Keratinocyte (primary cell): Measurements from ENCODE around the gene CCDC92B. TPM values are rescaled to one million over a fixed set of nuclear protein-coding genes. Genes with fewer than 3 reads are reported as not detected.

ENCODE experiments used
- DNase-seq: peaks from one replicate; pipeline ENCODE4 v3.0.0-alpha.2; 2011; ENCODE audit warnings: low read depth, missing footprints, low spot score
- FAIRE-seq: peaks from 2 replicates; lab custom pipeline; 2011; peaks lifted over from hg19 to GRCh38; lab: Jason Lieb, UNC
- H2AFZ ChIP-seq: 2 replicates; pipeline ENCODE4 v1.6.0; 2012; ENCODE audit warnings: low read length, control low read depth, inconsistent platforms; ENCODE audit not compliant: control insufficient read depth
- H3K27ac ChIP-seq: 2 replicates; pipeline ENCODE4 v1.5.1; 2011; ENCODE audit warnings: low read length; ENCODE audit not compliant: control insufficient read depth, insufficient read depth
- H3K27me3 ChIP-seq: 3 replicates; pipeline ENCODE4 v1.6.0; 2011; ENCODE audit warnings: low read length; ENCODE audit not compliant: control insufficient read depth, insufficient read depth; ENCODE audit errors: extremely low read depth
- H3K36me3 ChIP-seq, 2 experiments: 2 replicates in 1 of 2; 3 replicates in 1 of 2; pipeline ENCODE4 v1.5.1; 2011; ENCODE audit warnings: low read length in 2 of 2, mild to moderate bottlenecking in 1 of 2; ENCODE audit not compliant: control insufficient read depth in 2 of 2, insufficient read depth in 2 of 2; ENCODE audit errors: extremely low read depth in 1 of 2
- H3K4me1 ChIP-seq: 3 replicates; pipeline ENCODE4 v1.5.1; 2011; ENCODE audit warnings: low read length; ENCODE audit not compliant: control insufficient read depth, insufficient read depth; ENCODE audit errors: extremely low read depth
- H3K4me2 ChIP-seq: 3 replicates; pipeline ENCODE4 v1.6.0; 2011; ENCODE audit warnings: low read depth, low read length; ENCODE audit not compliant: control insufficient read depth, insufficient read depth; ENCODE audit errors: extremely low read depth
- H3K4me3 ChIP-seq, 3 experiments: fragments of 200-600 bp in 1 of 3; sonication (generic) in 1 of 3; 2 replicates in 2 of 3; 3 replicates in 1 of 3; pipeline ENCODE4 v1.5.1; 2011 to 2016; ENCODE audit warnings: low read length in 3 of 3, mild to moderate bottlenecking in 3 of 3, control low read depth in 2 of 3, inconsistent platforms in 1 of 3, low read depth in 1 of 3, mixed read lengths in 1 of 3, mixed run types in 1 of 3, moderate library complexity in 1 of 3; ENCODE audit not compliant: control insufficient read depth in 2 of 3, insufficient read depth in 2 of 3; ENCODE audit errors: extremely low read depth in 1 of 3
- H3K79me2 ChIP-seq: 2 replicates; pipeline ENCODE4 v1.6.0; 2012; ENCODE audit warnings: low read length; ENCODE audit not compliant: control insufficient read depth, insufficient read depth
- H3K9ac ChIP-seq: 3 replicates; pipeline ENCODE4 v1.6.0; 2011; ENCODE audit warnings: low read length; ENCODE audit not compliant: control insufficient read depth, insufficient read depth; ENCODE audit errors: extremely low read depth
- H3K9me1 ChIP-seq: 3 replicates; pipeline ENCODE4 v1.6.0; 2011; ENCODE audit warnings: low read length; ENCODE audit not compliant: control insufficient read depth, insufficient read depth; ENCODE audit errors: extremely low read depth
- H3K9me3 ChIP-seq: 2 replicates; pipeline ENCODE4 v1.5.1; 2012; ENCODE audit warnings: low read depth, low read length; ENCODE audit not compliant: control insufficient read depth
- H4K20me1 ChIP-seq: 3 replicates; pipeline ENCODE4 v1.6.0; 2011; ENCODE audit warnings: low read length; ENCODE audit not compliant: control insufficient read depth, insufficient read depth; ENCODE audit errors: extremely low read depth
- CTCF ChIP-seq, 3 experiments: IDR thresholded peaks in 1 of 3; conservative IDR thresholded peaks in 1 of 3; optimal IDR thresholded peaks in 1 of 3; 2 replicates in 2 of 3; 3 replicates in 1 of 3; pipeline versions ENCODE3 to v1.5.1; 2011; ENCODE audit warnings: low read length in 3 of 3, mild to moderate bottlenecking in 3 of 3, moderate library complexity in 2 of 3, control low read depth in 1 of 3, inconsistent platforms in 1 of 3; ENCODE audit not compliant: insufficient read depth in 2 of 3; ENCODE audit errors: extremely low read depth in 1 of 3
- EZH2 ChIP-seq: IDR thresholded peaks from one replicate; pipeline ENCODE4 v1.6.1; 2012; ENCODE audit warnings: inconsistent platforms, mild to moderate bottlenecking, low read length, moderate library complexity
- dilution Hi-C: fragments of 300-500 bp; cut with MboI; formaldehyde crosslinking; loops from one replicate; pipeline ENCODE4 v1.7.0; 2020; ENCODE audit warnings: low sequenced_read_pairs; ENCODE audit not compliant: extremely low pct_ligation_motif_present
- polyA plus RNA-seq, 5 experiments: library from polyadenylated mRNA; depleted of rRNA in 3 of 5; stranded (reverse) in 3 of 5; stranded (forward) in 1 of 5; unstranded in 1 of 5; fragments of >200 nt; gene quantifications; 1 replicate in 1 of 5; 2 replicates in 3 of 5; 3 replicates in 1 of 5; pipeline versions ENCODE4 v1.2.1 to v1.2.3, GENCODE V29; 2011 to 2012; ENCODE audit warnings: missing spikeins in 2 of 5, low read depth in 1 of 5, low replicate concordance in 1 of 5

Gene CCDC92B
- polyA plus RNA-seq, 1 donor (not counting 4 experiments of a cell fraction or from before 2014, with no cell fraction given), result not detected

GRCh38 chr17:2751491-2751890 is 2.0 kb upstream of the CCDC92B start:
- Histone ChIP-seq H3K9me1 (no peaks in the 10 kb centered on the region), H3K36me3 (no peaks in the 10 kb centered on the region), H3K4me2 (no peak overlapping the region), H4K20me1 (peaks cover 2% of the 10 kb centered on the region), H3K27ac (no peak overlapping the region), H3K4me1 (no peaks in the 10 kb centered on the region), H3K9ac (no peak overlapping the region), H3K4me3 (no peak overlapping the region), H3K27me3 (peaks cover 44% of the 10 kb centered on the region), H2AFZ (no peak overlapping the region), H3K79me2 (no peaks in the 10 kb centered on the region), H3K9me3 (no peaks in the 10 kb centered on the region)
- TF ChIP-seq EZH2, result no peak
- TF ChIP-seq CTCF (optimal IDR thresholded peaks at IDR 0.05 in 1 of 3, IDR thresholded peaks at IDR 0.05 in 1 of 3, conservative IDR thresholded peaks at IDR 0.05 in 1 of 3; ENCODE audit: extremely low read depth in 1 of 3, insufficient read depth in 2 of 3, low read length in 3 of 3), result no peak
- DNase-seq, result no peak
- no peak for FAIRE-seq
- dilution Hi-C loops, result no loop called here

GRCh38 chr17:2750721-2751120 is 1.3 kb upstream of the CCDC92B start:
- H4K20me1 ChIP-seq, result peaks cover 2% of the 10 kb centered on the region
- no peak for TF ChIP-seq EZH2
- H3K36me3 ChIP-seq, result no peaks in the 10 kb centered on the region
- no peak overlapping the region for H3K9ac ChIP-seq
- H3K9me1 ChIP-seq, result no peaks in the 10 kb centered on the region
- H3K27me3 ChIP-seq, result peaks cover 36% of the 10 kb centered on the region
- no peaks in the 10 kb centered on the region for H3K9me3 ChIP-seq
- H3K4me3 ChIP-seq, result no peak overlapping the region
- dilution Hi-C loops, result no loop called here
- H2AFZ ChIP-seq, result no peak overlapping the region
- no peak overlapping the region for H3K4me2 ChIP-seq
- DNase-seq (no peak), FAIRE-seq (no peak)
- no peaks in the 10 kb centered on the region for H3K4me1 ChIP-seq
- no peaks in the 10 kb centered on the region for H3K79me2 ChIP-seq
- H3K27ac ChIP-seq, result no peak overlapping the region

- TF ChIP-seq CTCF (optimal IDR thresholded peaks at IDR 0.05 in 1 of 3, IDR thresholded peaks at IDR 0.05 in 1 of 3, conservative IDR thresholded peaks at IDR 0.05 in 1 of 3; ENCODE audit: extremely low read depth in 1 of 3, insufficient read depth in 2 of 3, low read length in 3 of 3) (no peak), EZH2 (no peak)
- Histone ChIP-seq H4K20me1 (peaks cover 2% of the 10 kb centered on the region), H3K36me3 (no peaks in the 10 kb centered on the region), H3K27me3 (peaks cover 32% of the 10 kb centered on the region), H3K9ac (no peak overlapping the region), H3K79me2 (no peaks in the 10 kb centered on the region), H3K4me3 (no peak overlapping the region), H3K4me1 (no peaks in the 10 kb centered on the region), H3K4me2 (no peak overlapping the region), H2AFZ (no peak overlapping the region), H3K27ac (no peak overlapping the region), H3K9me3 (no peaks in the 10 kb centered on the region), H3K9me1 (no peaks in the 10 kb centered on the region)
- FAIRE-seq (peak; percentile 59), DNase-seq (no peak)
- dilution Hi-C loops, result no loop called here
These were observed 331 bp upstream of the CCDC92B start for GRCh38 chr17:2749784-2750181.
